Measurements from ENCODE around the gene MKLN1.

MKLN1 gene

GRCh38 chr7:131533566-131534561, 206.2 kb downstream of the MKLN1 start:
- Histone ChIP-seq H3K4me3 (ENCODE audit: insufficient read depth, low read length, poor library complexity, severe bottlenecking) (no peak overlapping the region), H2AFZ (ENCODE audit: low read depth, low read length, severe bottlenecking) (no peak overlapping the region), H3K79me2 (ENCODE audit: insufficient read depth, low read length) (no peaks in the 10 kb centered on the region), H4K20me1 (ENCODE audit: low read depth, low read length) (no peaks in the 10 kb centered on the region), H3K27ac (ENCODE audit: low read depth, low read length) (no peak overlapping the region), H3K9me2 (replicated peaks; ENCODE audit: insufficient read depth, low read length) (no peaks in the 10 kb centered on the region), H3K36me3 (ENCODE audit: low read length) (no peaks in the 10 kb centered on the region), H3K9ac (ENCODE audit: low read length) (no peak overlapping the region), H3K9me3 (ENCODE audit: insufficient read depth, low read length) (no peaks in the 10 kb centered on the region), H3K4me2 (ENCODE audit: low read depth, low read length, poor library complexity, severe bottlenecking) (no peak overlapping the region), H3K27me3 (ENCODE audit: low read length) (no peaks in the 10 kb centered on the region), H3F3A (ENCODE audit: insufficient read depth) (no peaks in the 10 kb centered on the region)
- TF ChIP-seq CTCF (IDR thresholded peaks at IDR 0.05; ENCODE audit: insufficient read depth, low read length, poor library complexity, severe bottlenecking) (no peak), EZH2phosphoT487 (conservative IDR thresholded peaks at IDR 0.05; ENCODE audit: low read length) (no peak)

GRCh38 chr7:131536361-131536849, 208.7 kb downstream of the MKLN1 start:
- Histone ChIP-seq H4K20me1 (ENCODE audit: low read depth, low read length) (no peaks in the 10 kb centered on the region), H3K4me2 (ENCODE audit: low read depth, low read length, poor library complexity, severe bottlenecking) (no peak overlapping the region), H3K79me2 (ENCODE audit: insufficient read depth, low read length) (no peaks in the 10 kb centered on the region)

GRCh38 chr7:131537571-131537978, 209.9 kb downstream of the MKLN1 start:
- H3K27ac ChIP-seq (ENCODE audit: low read depth, low read length), result no peak overlapping the region
- H3K4me2 ChIP-seq (ENCODE audit: low read depth, low read length, poor library complexity, severe bottlenecking), result no peak overlapping the region
- H3K9me2 ChIP-seq (replicated peaks; ENCODE audit: insufficient read depth, low read length), result no peaks in the 10 kb centered on the region
- no peak overlapping the region for H3K9ac ChIP-seq (ENCODE audit: low read length)
- no peak overlapping the region for H3K4me3 ChIP-seq (ENCODE audit: insufficient read depth, low read length, poor library complexity, severe bottlenecking)
- TF ChIP-seq CTCF (IDR thresholded peaks at IDR 0.05; ENCODE audit: insufficient read depth, low read length, poor library complexity, severe bottlenecking) (no peak), EZH2phosphoT487 (conservative IDR thresholded peaks at IDR 0.05; ENCODE audit: low read length) (no peak)
- no peaks in the 10 kb centered on the region for H3F3A ChIP-seq (ENCODE audit: insufficient read depth)
- no peaks in the 10 kb centered on the region for H3K27me3 ChIP-seq (ENCODE audit: low read length)
- no peak overlapping the region for H2AFZ ChIP-seq (ENCODE audit: low read depth, low read length, severe bottlenecking)
- H3K79me2 ChIP-seq (ENCODE audit: insufficient read depth, low read length), result no peaks in the 10 kb centered on the region
- H3K36me3 ChIP-seq (ENCODE audit: low read length), result no peaks in the 10 kb centered on the region
- no peaks in the 10 kb centered on the region for H3K9me3 ChIP-seq (ENCODE audit: insufficient read depth, low read length)
- no peaks in the 10 kb centered on the region for H4K20me1 ChIP-seq (ENCODE audit: low read depth, low read length)

More at GRCh38 chr7:131536361-131536849, 208.7 kb downstream of the MKLN1 start:
- Histone ChIP-seq H3K9me2 (replicated peaks; ENCODE audit: insufficient read depth, low read length) (no peaks in the 10 kb centered on the region), H3K9me3 (ENCODE audit: insufficient read depth, low read length) (no peaks in the 10 kb centered on the region), H3K27me3 (ENCODE audit: low read length) (no peaks in the 10 kb centered on the region), H3K36me3 (ENCODE audit: low read length) (no peaks in the 10 kb centered on the region), H2AFZ (ENCODE audit: low read depth, low read length, severe bottlenecking) (no peak overlapping the region), H3F3A (ENCODE audit: insufficient read depth) (no peaks in the 10 kb centered on the region), H3K4me3 (ENCODE audit: insufficient read depth, low read length, poor library complexity, severe bottlenecking) (no peak overlapping the region), H3K27ac (ENCODE audit: low read depth, low read length) (no peak overlapping the region), H3K9ac (ENCODE audit: low read length) (no peak overlapping the region)
- no peak for TF ChIP-seq EZH2phosphoT487 (conservative IDR thresholded peaks at IDR 0.05; ENCODE audit: low read length)
- TF ChIP-seq CTCF (IDR thresholded peaks at IDR 0.05; ENCODE audit: insufficient read depth, low read length, poor library complexity, severe bottlenecking), result no peak

All from SU-DHL-6 (cell line).